ENCODE results near the gene ZNRF4.
A peak's percentile ranks its signal among the peaks of the same experiment; 100 is the strongest.
"Not testable (repeated sequence)": the region's sequence is repeated elsewhere in the genome, so short reads cannot be mapped to it uniquely, and the experiment has no call there.

The ZNRF4 gene

GRCh38 chr19:5455367-5456129, at the start of gene ZNRF4:
Gene ZNRF4, plus strand, starts transcription at chr19:5455417. Its CDS starts 75 bp downstream, at chr19:5455492.
- no peak for DNase-seq (ENCODE audit: low read depth)

- DNase-seq (ENCODE audit: low read depth) = not testable (repeated sequence)
Measured at GRCh38 chr19:5406198-5406597, 49.0 kb upstream of the ZNRF4 start.

- DNase-seq (ENCODE audit: low read depth) = no peak
Measured at GRCh38 chr19:5406816-5407215, 48.4 kb upstream of the ZNRF4 start.

GRCh38 chr19:5407356-5407755, 47.9 kb upstream of the ZNRF4 start:
- no peak for DNase-seq (ENCODE audit: low read depth)

GRCh38 chr19:5417495-5418436, 37.5 kb upstream of the ZNRF4 start:
- no peak for DNase-seq (ENCODE audit: low read depth)

GRCh38 chr19:5418677-5419076, 36.5 kb upstream of the ZNRF4 start:
- no peak for DNase-seq (ENCODE audit: low read depth)

- DNase-seq (ENCODE audit: low read depth) = no peak
Measured at GRCh38 chr19:5420953-5421352, 34.3 kb upstream of the ZNRF4 start.

GRCh38 chr19:5423567-5424125, 31.6 kb upstream of the ZNRF4 start:
- DNase-seq (ENCODE audit: low read depth) = no peak

- no peak for DNase-seq (ENCODE audit: low read depth)
Measured at GRCh38 chr19:5424192-5424973, 30.8 kb upstream of the ZNRF4 start.

- no peak for DNase-seq (ENCODE audit: low read depth)
Measured at GRCh38 chr19:5425260-5425659, 30.0 kb upstream of the ZNRF4 start.

GRCh38 chr19:5430237-5430636, 25.0 kb upstream of the ZNRF4 start:
- DNase-seq (ENCODE audit: low read depth) = no peak

- no peak for DNase-seq (ENCODE audit: low read depth)
Measured at GRCh38 chr19:5432687-5433086, 22.5 kb upstream of the ZNRF4 start.

- no peak for DNase-seq (ENCODE audit: low read depth)
Measured at GRCh38 chr19:5434351-5434917, 20.8 kb upstream of the ZNRF4 start.

GRCh38 chr19:5434970-5435641, 20.1 kb upstream of the ZNRF4 start:
- peak; percentile 35 for DNase-seq (ENCODE audit: low read depth)

- no peak for DNase-seq (ENCODE audit: low read depth)
Measured at GRCh38 chr19:5435642-5436017, 19.6 kb upstream of the ZNRF4 start.

GRCh38 chr19:5436106-5436947, 18.9 kb upstream of the ZNRF4 start:
- no peak for DNase-seq (ENCODE audit: low read depth)

GRCh38 chr19:5436948-5437306, 18.3 kb upstream of the ZNRF4 start:
- DNase-seq (ENCODE audit: low read depth) = no peak

- DNase-seq (ENCODE audit: low read depth) = not testable (repeated sequence)
Measured at GRCh38 chr19:5438756-5439155, 16.5 kb upstream of the ZNRF4 start.

- DNase-seq (ENCODE audit: low read depth) = no peak
Measured at GRCh38 chr19:5439452-5439851, 15.8 kb upstream of the ZNRF4 start.

GRCh38 chr19:5440299-5440698, 14.9 kb upstream of the ZNRF4 start:
- DNase-seq (ENCODE audit: low read depth) = no peak
